ENCODE results near the gene PLEKHH2. TPM values are rescaled to one million over a fixed set of nuclear protein-coding genes. Genes with fewer than 3 reads are reported as not detected.

PLEKHH2 gene
- total and polyA plus RNA-seq, 2 experiments from 2014 or later, result 1.1 to 2.2 TPM

DNA sequence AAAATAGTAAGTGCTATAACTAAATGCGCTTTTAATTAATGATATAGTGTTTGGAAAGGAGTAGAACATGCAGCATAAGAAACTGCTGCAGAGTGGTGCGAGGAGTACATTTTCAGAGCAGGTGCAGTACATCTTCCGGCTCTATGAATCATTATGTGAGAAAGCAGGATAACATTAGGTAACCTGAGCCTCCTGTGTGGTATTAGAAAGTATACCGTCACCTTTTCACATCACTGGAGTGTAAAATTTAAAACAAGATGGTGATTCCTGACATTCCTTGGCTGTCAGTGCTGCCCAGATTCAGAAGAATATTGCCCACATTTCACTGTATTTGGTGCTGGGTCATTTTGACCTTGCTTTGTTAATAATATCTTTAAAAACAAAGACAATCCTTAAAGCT is 128.9 kb downstream of the PLEKHH2 start:
- H3K9me2 ChIP-seq (ENCODE audit: insufficient read depth), result no peaks in the 10 kb centered on the region
- H3F3A ChIP-seq (ENCODE audit: insufficient read depth), result 0 out of 2 replicates have a peak, but pooled peaks cover 10% of the 10 kb centered on the region
- no peak overlapping the region for H3K9ac ChIP-seq
- H3K4me2 ChIP-seq (ENCODE audit: unreplicated experiment), result no peak overlapping the region
- 0 out of 2 replicates have a peak overlapping the region, but pooled peaks have one; percentile 8 for H2AFZ ChIP-seq
- DNase-seq, result no peak
- no peaks in the 10 kb centered on the region for H3K9me3 ChIP-seq (ENCODE audit: low read depth)
- no peak for TF ChIP-seq EZH2phosphoT487 (IDR thresholded peaks at IDR 0.05; ENCODE audit: insufficient read depth, low read depth)
- no peak for TF ChIP-seq EZH2 (IDR thresholded peaks at IDR 0.05; ENCODE audit: insufficient read depth, poor library complexity, severe bottlenecking)
- H3K27ac ChIP-seq, result no peak overlapping the region
- WGBS, 2 experiments (ENCODE audit: low coverage in 1 of 2, low lambda C conversion rate in 2 of 2, missing lambda C conversion rate in 2 of 2), result 41 to 56% methylated on average over 4 of the region's 4 CpGs
- no peaks in the 10 kb centered on the region for H3K79me2 ChIP-seq (ENCODE audit: insufficient read depth)
- no peaks in the 10 kb centered on the region for H3K27me3 ChIP-seq (replicated peaks; ENCODE audit: insufficient read depth)
- H3K4me1 ChIP-seq (ENCODE audit: insufficient read depth), result peaks cover 6% of the 10 kb centered on the region
- no peaks in the 10 kb centered on the region for H4K20me1 ChIP-seq (ENCODE audit: insufficient read depth)
- no peaks in the 10 kb centered on the region for H3K36me3 ChIP-seq (ENCODE audit: low read depth)
- in situ Hi-C loops (cut with MboI), result no loop called here
- no peak overlapping the region for H3K4me3 ChIP-seq

DNA sequence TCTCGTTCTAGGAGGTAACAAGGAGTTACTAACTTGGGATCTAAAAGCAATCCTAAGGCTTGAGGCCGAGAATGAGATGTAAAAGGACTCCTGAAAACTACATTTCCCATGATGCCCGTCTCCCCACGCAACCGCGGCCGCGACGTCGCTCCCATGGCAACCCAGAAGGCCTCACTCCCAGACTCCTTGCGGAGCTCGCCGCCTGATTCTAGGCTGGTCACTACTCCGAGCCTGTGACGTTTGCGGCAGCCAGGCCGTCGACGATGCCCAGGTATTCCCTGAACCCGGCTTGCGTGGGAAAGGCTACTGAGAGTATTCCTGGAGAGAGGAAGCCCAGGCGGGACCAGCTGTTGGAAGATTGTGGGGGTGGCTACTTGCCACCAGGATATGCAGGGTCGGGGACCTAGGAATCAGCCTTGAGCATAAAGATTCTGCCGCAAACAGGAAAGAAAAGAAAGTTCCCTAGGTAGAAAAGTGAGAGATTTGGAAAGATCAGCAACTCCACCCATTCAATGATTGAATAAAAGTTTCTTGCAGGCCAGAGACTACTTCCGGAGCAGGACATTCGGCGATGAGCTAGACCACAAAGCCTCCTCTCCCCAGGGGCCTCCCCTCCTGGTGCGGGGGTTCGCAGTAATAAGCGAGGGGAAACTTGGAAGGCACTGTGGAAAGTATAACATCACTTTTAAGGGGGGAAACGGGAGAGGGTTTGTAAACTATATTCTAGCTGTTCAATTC is 137.0 kb downstream of the PLEKHH2 start, which contains the start of gene DYNC2LI1:
DYNC2LI1 (plus strand) TSS at position 164 of the 738 bp plus-strand sequence; CDS start at position 264, 100 bp downstream.
- H3K27ac ChIP-seq, result peak within 1 kb of the TSS; percentile 87
- peaks cover 12% of the 10 kb centered on the region for H3K79me2 ChIP-seq (ENCODE audit: insufficient read depth)
- H3F3A ChIP-seq (ENCODE audit: insufficient read depth), result no peaks in the 10 kb centered on the region
- peak within 1 kb of the TSS; percentile 93 for H3K9ac ChIP-seq
- peaks cover 7% of the 10 kb centered on the region; the same call in 1 of the 2 replicates for H3K4me1 ChIP-seq (ENCODE audit: insufficient read depth)
- no peaks in the 10 kb centered on the region for H3K9me2 ChIP-seq (ENCODE audit: insufficient read depth)
- WGBS, 2 experiments (ENCODE audit: low coverage in 1 of 2, low lambda C conversion rate in 2 of 2, missing lambda C conversion rate in 2 of 2), result 1% methylated on average over 31 of the region's 31 CpGs
- in situ Hi-C loops (cut with MboI), result no loop called here
- no peaks in the 10 kb centered on the region for H3K27me3 ChIP-seq (replicated peaks; ENCODE audit: insufficient read depth)
- peak within 1 kb of the TSS; percentile 90 for H3K4me3 ChIP-seq
- H4K20me1 ChIP-seq (ENCODE audit: insufficient read depth), result no peaks in the 10 kb centered on the region
- TF ChIP-seq EZH2 (IDR thresholded peaks at IDR 0.05; ENCODE audit: insufficient read depth, poor library complexity, severe bottlenecking) (no peak), EZH2phosphoT487 (IDR thresholded peaks at IDR 0.05; ENCODE audit: insufficient read depth, low read depth) (no peak)
- H3K9me3 ChIP-seq (ENCODE audit: low read depth), result no peaks in the 10 kb centered on the region
- peaks cover 3% of the 10 kb centered on the region; the same call in 1 of the 2 replicates for H3K36me3 ChIP-seq (ENCODE audit: low read depth)
- peak within 1 kb of the TSS; percentile 83 for H3K4me2 ChIP-seq (ENCODE audit: unreplicated experiment)
- H2AFZ ChIP-seq, result peak within 1 kb of the TSS; percentile 97
- peak; percentile 96 for DNase-seq

DNA sequence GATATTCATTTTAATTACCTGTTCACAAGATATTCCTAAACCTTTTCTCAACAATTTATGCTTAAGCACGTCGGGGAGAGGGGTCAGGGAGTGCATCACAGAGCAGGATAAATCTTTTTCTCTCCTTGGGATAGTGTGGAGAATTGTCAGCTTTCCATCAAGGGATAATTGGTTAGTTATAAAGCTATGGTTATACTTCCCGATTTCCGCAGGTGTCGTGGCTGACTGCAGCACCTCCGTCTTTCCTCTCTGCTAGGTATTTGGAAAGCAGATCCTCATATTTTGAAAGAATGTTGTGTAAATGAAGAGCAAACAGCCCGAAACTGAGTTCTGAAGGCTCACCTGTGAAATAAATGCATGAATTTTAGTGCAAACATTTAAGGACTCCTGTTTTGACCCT is 137.6 kb downstream of the PLEKHH2 start:
- Histone ChIP-seq H3K9ac (peak overlapping the region; percentile 93), H3K4me3 (peak overlapping the region; percentile 90), H3K4me1 (ENCODE audit: insufficient read depth) (peaks cover 7% of the 10 kb centered on the region; the same call in 1 of the 2 replicates), H3K27ac (peak overlapping the region; percentile 87), H3K9me2 (ENCODE audit: insufficient read depth) (no peaks in the 10 kb centered on the region), H3F3A (ENCODE audit: insufficient read depth) (no peaks in the 10 kb centered on the region), H3K27me3 (replicated peaks; ENCODE audit: insufficient read depth) (no peaks in the 10 kb centered on the region), H3K4me2 (ENCODE audit: unreplicated experiment) (peak overlapping the region; percentile 83), H4K20me1 (ENCODE audit: insufficient read depth) (no peaks in the 10 kb centered on the region), H3K36me3 (ENCODE audit: low read depth) (peaks cover 3% of the 10 kb centered on the region; the same call in 1 of the 2 replicates), H3K79me2 (ENCODE audit: insufficient read depth) (peaks cover 12% of the 10 kb centered on the region), H3K9me3 (ENCODE audit: low read depth) (no peaks in the 10 kb centered on the region), H2AFZ (peak overlapping the region; percentile 97)
- WGBS, 2 experiments (ENCODE audit: low coverage in 1 of 2, low lambda C conversion rate in 2 of 2, missing lambda C conversion rate in 2 of 2), result 34 to 36% methylated on average over 7 of the region's 7 CpGs
- DNase-seq, result no peak
- in situ Hi-C loops (cut with MboI), result no loop called here
- TF ChIP-seq EZH2phosphoT487 (IDR thresholded peaks at IDR 0.05; ENCODE audit: insufficient read depth, low read depth), result no peak
- no peak for TF ChIP-seq EZH2 (IDR thresholded peaks at IDR 0.05; ENCODE audit: insufficient read depth, poor library complexity, severe bottlenecking)

DNA sequence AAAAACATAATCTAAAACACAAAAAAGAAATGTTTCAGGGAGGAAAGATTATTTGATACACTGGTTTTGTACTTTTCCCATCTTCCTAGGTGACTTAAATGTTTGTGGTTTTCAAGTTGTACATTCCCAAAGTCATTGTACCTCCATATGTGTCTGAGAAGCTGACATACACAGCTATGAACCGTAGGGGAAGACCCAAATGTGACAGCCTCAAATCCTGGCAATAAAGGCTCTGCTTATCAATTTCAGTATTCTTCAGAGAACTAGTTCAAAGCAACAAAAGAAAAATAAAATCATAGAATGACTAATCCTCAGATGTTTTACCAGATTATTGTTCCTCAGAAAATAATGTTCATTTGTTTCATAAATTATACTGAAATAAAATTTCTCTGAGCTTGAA is 139.3 kb downstream of the PLEKHH2 start:
- Histone ChIP-seq H3K36me3 (ENCODE audit: low read depth) (peaks cover 3% of the 10 kb centered on the region; the same call in 1 of the 2 replicates), H3K27ac (no peak overlapping the region), H3K79me2 (ENCODE audit: insufficient read depth) (peaks cover 12% of the 10 kb centered on the region), H3K9me2 (ENCODE audit: insufficient read depth) (no peaks in the 10 kb centered on the region), H3K9ac (no peak overlapping the region), H4K20me1 (ENCODE audit: insufficient read depth) (no peaks in the 10 kb centered on the region), H2AFZ (no peak overlapping the region), H3K4me2 (ENCODE audit: unreplicated experiment) (no peak overlapping the region), H3K9me3 (ENCODE audit: low read depth) (no peaks in the 10 kb centered on the region), H3K4me3 (no peak overlapping the region), H3K4me1 (ENCODE audit: insufficient read depth) (peaks cover 7% of the 10 kb centered on the region; the same call in 1 of the 2 replicates), H3K27me3 (replicated peaks; ENCODE audit: insufficient read depth) (no peaks in the 10 kb centered on the region), H3F3A (ENCODE audit: insufficient read depth) (no peaks in the 10 kb centered on the region)
- DNase-seq, result no peak
- TF ChIP-seq EZH2 (IDR thresholded peaks at IDR 0.05; ENCODE audit: insufficient read depth, poor library complexity, severe bottlenecking) (no peak), EZH2phosphoT487 (IDR thresholded peaks at IDR 0.05; ENCODE audit: insufficient read depth, low read depth) (no peak)
- 94 to 100% methylated on average over 1 of the region's 1 CpG for WGBS, 2 experiments (ENCODE audit: low coverage in 1 of 2, low lambda C conversion rate in 2 of 2, missing lambda C conversion rate in 2 of 2)
- in situ Hi-C loops (cut with MboI), result no loop called here
